Temporal lobe (tissue), 2 donors: ENCODE results near the gene MEG3. TPM values are rescaled to one million over a fixed set of nuclear protein-coding genes. Genes with fewer than 3 reads are reported as not detected.
A peak's percentile ranks its signal among the peaks of the same experiment; 100 is the strongest.

ENCODE experiments used
- small RNA-seq: library from RNA; depleted of rRNA; stranded (forward); fragments of <200 nt; gene quantifications from one replicate; pipeline ENCODE3, GENCODE V24; 2014; ENCODE audit warnings: low replicate concordance
- total RNA-seq: library from RNA; depleted of rRNA; stranded (reverse); fragments of >200 nt; gene quantifications from one replicate; pipeline ENCODE4 v1.2.3, GENCODE V29; 2014

Gene MEG3
- total RNA-seq, 1 donor from 2014 or later: 91.7 TPM

Small RNA genes lying within 50 kb of the gene (small RNA-seq; reads per million reads assigned to genes)
- gene AL117190.3 (not detected), gene MIR127 (not detected), gene MIR136 (not detected), gene MIR2392 (not detected), gene MIR337 (3.9 reads per million, percentile 91 among the genes with 10 or more reads in this experiment), gene MIR431 (not detected), gene MIR432 (not detected), gene MIR433 (not detected), gene MIR493 (10.9 reads per million, percentile 94 among the genes with 10 or more reads in this experiment), gene RF01928 (not detected), gene RF02145 (not detected), gene SNORD112 (3.0 reads per million, percentile 89 among the genes with 10 or more reads in this experiment)

Other genes with a start within 250 kb of the MEG3 start
- gene BEGAIN, start 238.7 kb upstream of the MEG3 start, total RNA-seq: 13.8 TPM
- gene DLK1, start 99.2 kb upstream of the MEG3 start, total RNA-seq: 0.25 TPM
- not detected for gene RTL1, start 77.6 kb downstream of the MEG3 start, total RNA-seq